Right atrium auricular region (tissue), 2 donors: ENCODE data around the gene FKBP2. TPM values are rescaled to one million over a fixed set of nuclear protein-coding genes. Genes with fewer than 3 reads are reported as not detected.

Source experiments
- DNase-seq: peaks from one replicate; pipeline ENCODE4 v3.0.0-alpha.2; 2019; ENCODE audit warnings: low spot score
- H3K27ac ChIP-seq, 2 donors: fragments of 200-600 bp; sonication (generic); 1 replicate in 1 of 2; 2 replicates in 1 of 2; pipeline ENCODE4 v1.5.1; 2016 to 2019
- H3K27me3 ChIP-seq, 2 donors: fragments of 200-600 bp; sonication (generic); one replicate each; pipeline versions ENCODE4 v1.5.1 to v1.6.0; 2017 to 2019
- H3K36me3 ChIP-seq: fragments of 200-600 bp; sonication (generic); one replicate; pipeline ENCODE4 v1.5.1; 2016
- H3K4me1 ChIP-seq, 2 donors: fragments of 200-600 bp; sonication (generic); one replicate each; pipeline versions ENCODE4 v1.5.1 to v1.6.0; 2017 to 2019
- H3K4me3 ChIP-seq, 2 donors: fragments of 200-600 bp; sonication (generic); 1 replicate in 1 of 2; 2 replicates in 1 of 2; pipeline ENCODE4 v1.5.1; 2017 to 2019; ENCODE audit warnings: mild to moderate bottlenecking in 1 of 2, moderate library complexity in 1 of 2
- H3K9me3 ChIP-seq, 2 donors: fragments of 200-600 bp; sonication (generic); one replicate each; pipeline ENCODE4 v1.5.1; 2019
- total RNA-seq, 2 donors: library from RNA; depleted of rRNA; stranded (reverse); fragments of >200 nt; gene quantifications; one replicate each; pipeline ENCODE4 v1.1.0, GENCODE V29; 2016
- TF ChIP-seq, protein P1 (sequence below), 2 donors: fragments of 200-600 bp; sonication (generic); IDR thresholded peaks; one replicate each; pipeline ENCODE4 v1.5.1; 2019; ENCODE audit warnings: antibody characterized with exemption in 2 of 2

The FKBP2 gene
- total RNA-seq, 2 donors from 2014 or later, result 59.1 to 83.4 TPM

DNA sequence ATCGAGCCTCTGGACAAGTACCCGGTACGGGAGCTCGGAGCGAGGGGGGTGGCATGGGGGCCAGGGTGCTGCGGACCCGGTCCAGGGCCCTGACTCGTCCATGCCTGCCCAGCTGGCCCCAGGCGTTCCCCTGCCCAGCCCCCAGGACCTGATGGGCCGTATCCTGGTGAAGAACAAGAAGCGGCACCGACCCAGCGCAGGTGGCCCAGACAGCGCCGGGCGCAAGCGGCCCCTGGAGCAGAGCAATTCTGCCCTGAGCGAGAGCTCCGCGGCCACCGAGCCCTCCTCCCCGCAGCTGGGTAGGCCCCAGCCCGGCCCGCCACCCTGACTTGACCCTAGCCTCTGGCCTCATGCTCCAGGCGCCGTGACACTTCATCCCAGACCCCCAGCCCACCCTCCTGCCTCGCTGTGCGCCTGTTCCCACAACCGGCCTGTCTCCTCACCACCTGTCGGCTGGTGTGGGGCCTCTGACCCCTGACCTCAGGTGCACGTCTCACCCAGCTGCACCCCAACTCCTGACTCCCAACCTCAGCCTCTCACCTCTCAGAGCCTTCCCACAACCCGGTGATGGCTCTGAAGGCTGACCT lies 18.1 kb downstream of the FKBP2 start:
- TF ChIP-seq, protein P1, sequence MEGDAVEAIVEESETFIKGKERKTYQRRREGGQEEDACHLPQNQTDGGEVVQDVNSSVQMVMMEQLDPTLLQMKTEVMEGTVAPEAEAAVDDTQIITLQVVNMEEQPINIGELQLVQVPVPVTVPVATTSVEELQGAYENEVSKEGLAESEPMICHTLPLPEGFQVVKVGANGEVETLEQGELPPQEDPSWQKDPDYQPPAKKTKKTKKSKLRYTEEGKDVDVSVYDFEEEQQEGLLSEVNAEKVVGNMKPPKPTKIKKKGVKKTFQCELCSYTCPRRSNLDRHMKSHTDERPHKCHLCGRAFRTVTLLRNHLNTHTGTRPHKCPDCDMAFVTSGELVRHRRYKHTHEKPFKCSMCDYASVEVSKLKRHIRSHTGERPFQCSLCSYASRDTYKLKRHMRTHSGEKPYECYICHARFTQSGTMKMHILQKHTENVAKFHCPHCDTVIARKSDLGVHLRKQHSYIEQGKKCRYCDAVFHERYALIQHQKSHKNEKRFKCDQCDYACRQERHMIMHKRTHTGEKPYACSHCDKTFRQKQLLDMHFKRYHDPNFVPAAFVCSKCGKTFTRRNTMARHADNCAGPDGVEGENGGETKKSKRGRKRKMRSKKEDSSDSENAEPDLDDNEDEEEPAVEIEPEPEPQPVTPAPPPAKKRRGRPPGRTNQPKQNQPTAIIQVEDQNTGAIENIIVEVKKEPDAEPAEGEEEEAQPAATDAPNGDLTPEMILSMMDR (IDR thresholded peaks at IDR 0.05), result no peak
- Histone ChIP-seq H3K27ac (no peak overlapping the region), H3K36me3 (peaks cover 63% of the 10 kb centered on the region), H3K27me3 (no peaks in the 10 kb centered on the region), H3K4me1 (no peaks in the 10 kb centered on the region), H3K4me3 (no peak overlapping the region), H3K9me3 (no peaks in the 10 kb centered on the region)
- no peak for DNase-seq

DNA sequence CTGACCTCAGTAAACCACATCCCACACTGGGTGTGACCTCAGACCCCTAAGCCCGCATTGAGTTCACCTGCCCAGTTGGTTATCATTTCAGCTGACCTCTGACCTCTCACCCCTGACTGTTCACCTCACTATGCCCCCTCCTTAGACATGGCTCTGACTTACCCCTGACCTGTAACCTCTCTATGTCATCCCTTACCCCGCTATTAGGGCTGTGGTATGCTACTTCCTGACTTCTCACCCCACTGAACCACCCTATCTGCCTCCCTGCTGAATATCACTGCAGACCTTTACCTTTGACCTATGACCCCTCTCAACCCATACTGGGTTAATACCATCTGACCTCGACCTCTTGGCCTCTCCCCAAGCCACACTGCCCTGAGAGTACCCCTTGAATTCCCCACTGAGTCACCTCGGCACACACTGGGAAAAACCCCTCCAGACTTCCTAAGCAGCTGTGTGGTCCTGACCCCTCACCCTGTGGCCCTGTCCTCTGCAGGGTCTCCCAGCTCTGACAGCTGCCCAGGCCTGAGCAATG lies 18.7 kb downstream of the FKBP2 start:
- H3K4me1 ChIP-seq, result no peaks in the 10 kb centered on the region
- no peak for DNase-seq
- H3K27ac ChIP-seq, result no peak overlapping the region
- TF ChIP-seq, protein P1 (IDR thresholded peaks at IDR 0.05), result no peak
- H3K4me3 ChIP-seq, result no peak overlapping the region
- H3K27me3 ChIP-seq, result no peaks in the 10 kb centered on the region
- H3K36me3 ChIP-seq, result peaks cover 61% of the 10 kb centered on the region
- no peaks in the 10 kb centered on the region for H3K9me3 ChIP-seq

DNA sequence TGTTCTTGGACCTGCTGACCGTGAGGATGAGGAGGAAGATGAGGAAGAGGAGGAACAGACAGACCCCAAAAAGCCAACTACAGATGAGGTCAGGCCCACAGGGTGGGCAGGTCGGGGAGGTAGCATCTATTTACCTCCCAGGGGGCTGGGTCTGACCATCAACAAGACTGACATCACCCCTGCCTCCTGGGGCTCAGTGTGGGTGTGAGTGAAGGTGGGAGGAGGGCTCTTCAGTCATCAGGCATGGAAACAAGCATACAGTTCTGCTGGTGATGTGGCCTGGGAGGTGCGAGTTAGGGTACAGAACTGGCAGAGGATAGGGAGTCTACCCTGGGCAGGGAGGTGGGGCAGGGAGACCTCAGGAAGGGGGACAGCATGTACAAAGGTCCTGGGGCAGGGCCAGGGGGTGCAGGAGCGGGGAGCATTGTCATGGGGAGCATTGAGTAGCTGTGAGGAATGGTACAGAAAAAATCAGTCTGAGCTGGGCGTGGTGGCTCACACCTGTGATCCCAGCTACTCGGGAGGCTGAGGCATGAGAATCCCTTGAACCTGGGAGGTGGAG lies 19.3 kb downstream of the FKBP2 start:
- DNase-seq, result no peak
- no peaks in the 10 kb centered on the region for H3K9me3 ChIP-seq

DNA sequence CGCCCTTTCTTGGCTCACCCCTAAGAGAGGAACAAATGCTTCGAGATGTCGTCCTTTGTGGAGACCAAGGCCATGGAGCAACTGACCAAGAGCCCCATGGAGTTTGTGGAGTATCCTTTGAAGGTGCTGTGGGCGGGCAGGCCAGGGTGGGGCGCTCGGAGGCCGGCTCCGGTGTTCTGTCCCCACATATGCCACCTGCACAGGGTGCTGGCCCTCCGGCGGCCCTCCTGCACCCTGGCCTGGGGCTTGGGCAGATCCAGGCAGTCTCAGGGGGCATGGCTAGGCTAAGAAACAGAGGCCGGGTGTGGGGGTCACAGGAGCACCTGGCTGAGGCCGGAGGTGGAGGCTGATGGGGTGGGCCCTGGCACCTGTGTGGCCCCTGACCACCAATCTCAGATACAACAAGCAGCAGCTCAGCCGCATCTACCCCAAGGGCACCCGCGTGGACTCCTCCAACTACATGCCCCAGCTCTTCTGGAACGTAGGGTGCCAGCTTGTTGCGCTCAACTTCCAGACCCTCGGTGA lies 20.7 kb downstream of the FKBP2 start:
- H3K9me3 ChIP-seq, result no peaks in the 10 kb centered on the region
- no peaks in the 10 kb centered on the region for H3K27me3 ChIP-seq
- H3K4me1 ChIP-seq, result peaks cover 0 to under 1% of the 10 kb centered on the region in 2 donors
- H3K36me3 ChIP-seq, result peaks cover 55% of the 10 kb centered on the region
- no peak overlapping the region for H3K4me3 ChIP-seq
- TF ChIP-seq, protein P1 (IDR thresholded peaks at IDR 0.05), result no peak
- no peak overlapping the region for H3K27ac ChIP-seq
- DNase-seq, result no peak

More for the DNA sequence above, 19.3 kb downstream of the FKBP2 start:
- Histone ChIP-seq H3K4me3 (no peak overlapping the region), H3K4me1 (no peaks in the 10 kb centered on the region), H3K27ac (no peak overlapping the region), H3K27me3 (no peaks in the 10 kb centered on the region), H3K36me3 (peaks cover 63% of the 10 kb centered on the region)
- TF ChIP-seq, protein P1 (IDR thresholded peaks at IDR 0.05), result no peak

DNA sequence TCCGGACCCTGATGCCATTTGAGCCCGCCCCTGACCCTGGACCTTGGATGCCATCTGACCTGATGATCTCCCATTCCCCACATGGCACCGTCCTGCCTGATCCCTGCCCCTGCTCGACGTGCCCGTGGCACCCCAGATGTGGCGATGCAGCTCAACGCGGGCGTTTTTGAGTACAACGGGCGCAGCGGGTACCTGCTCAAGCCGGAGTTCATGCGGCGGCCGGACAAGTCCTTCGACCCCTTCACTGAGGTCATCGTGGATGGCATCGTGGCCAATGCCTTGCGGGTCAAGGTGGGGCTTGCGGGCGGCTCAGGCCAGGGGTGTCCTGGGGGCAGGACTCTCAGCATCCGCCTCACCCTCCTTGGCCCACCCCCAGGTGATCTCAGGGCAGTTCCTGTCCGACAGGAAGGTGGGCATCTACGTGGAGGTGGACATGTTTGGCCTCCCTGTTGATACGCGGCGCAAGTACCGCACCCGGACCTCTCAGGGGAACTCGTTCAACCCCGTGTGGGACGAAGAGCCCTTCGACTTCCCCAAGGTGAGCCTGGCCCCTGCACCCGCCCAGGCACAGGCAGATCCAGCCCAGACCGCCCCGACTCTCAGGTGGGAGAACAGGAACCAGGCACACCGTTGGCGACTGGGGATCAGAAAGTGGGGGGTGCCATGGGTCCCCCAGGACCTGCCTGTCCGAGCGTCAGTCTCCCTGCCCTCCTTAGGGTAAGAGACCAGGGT lies 21.5 kb downstream of the FKBP2 start:
- Histone ChIP-seq H3K9me3 (no peaks in the 10 kb centered on the region), H3K36me3 (peaks cover 54% of the 10 kb centered on the region), H3K4me1 (peaks cover 0 to 9% of the 10 kb centered on the region in 2 donors), H3K27ac (no peak overlapping the region), H3K27me3 (no peaks in the 10 kb centered on the region), H3K4me3 (no peak overlapping the region)
- TF ChIP-seq, protein P1 (IDR thresholded peaks at IDR 0.05), result no peak
- no peak for DNase-seq
